ENCODE measurements around the gene GPR173.
A peak's percentile ranks its signal among the peaks of the same experiment; 100 is the strongest.

Gene GPR173

DNA sequence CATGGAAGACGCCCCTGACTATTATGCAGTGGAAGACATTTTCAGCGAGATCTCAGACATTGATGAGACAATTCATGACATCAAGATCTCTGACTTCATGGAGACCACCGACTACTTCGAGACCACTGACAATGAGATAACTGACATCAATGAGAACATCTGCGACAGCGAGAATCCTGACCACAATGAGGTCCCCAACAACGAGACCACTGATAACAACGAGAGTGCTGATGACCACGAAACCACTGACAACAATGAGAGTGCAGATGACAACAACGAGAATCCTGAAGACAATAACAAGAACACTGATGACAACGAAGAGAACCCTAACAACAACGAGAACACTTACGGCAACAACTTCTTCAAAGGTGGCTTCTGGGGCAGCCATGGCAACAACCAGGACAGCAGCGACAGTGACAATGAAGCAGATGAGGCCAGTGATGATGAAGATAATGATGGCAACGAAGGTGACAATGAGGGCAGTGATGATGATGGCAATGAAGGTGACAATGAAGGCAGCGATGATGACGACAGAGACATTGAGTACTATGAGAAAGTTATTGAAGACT is 37.2 kb downstream of the GPR173 start:
- no peak for DNase-seq (ENCODE audit: extremely low spot score)
- ChIA-PET CTCF (no interaction called here), POLR2A (no interaction called here)
- TF ChIP-seq SUZ12 (IDR thresholded peaks at IDR 0.05): no peak
- no peak for TF ChIP-seq BHLHE40 (IDR thresholded peaks at IDR 0.05; ENCODE audit: borderline replicate concordance)
- TF ChIP-seq HDGF (IDR thresholded peaks at IDR 0.05; ENCODE audit: borderline replicate concordance): no peak
- TF ChIP-seq LEF1 (IDR thresholded peaks at IDR 0.05; ENCODE audit: borderline replicate concordance): no peak
- TF ChIP-seq TARDBP (IDR thresholded peaks at IDR 0.05): no peak
- no peak for TF ChIP-seq NFRKB (IDR thresholded peaks at IDR 0.05)
- TF ChIP-seq L3MBTL2 (conservative IDR thresholded peaks at IDR 0.05): no peak
- no peak for TF ChIP-seq FOXM1 (IDR thresholded peaks at IDR 0.05; ENCODE audit: borderline replicate concordance)
- no peak for TF ChIP-seq ELF4 (IDR thresholded peaks at IDR 0.05)

GRCh38 chrX:53086464-53086863 is 37.9 kb downstream of the GPR173 start:
- no peak for TF ChIP-seq NFRKB (IDR thresholded peaks at IDR 0.05)
- no peak for TF ChIP-seq TARDBP (IDR thresholded peaks at IDR 0.05)
- TF ChIP-seq ARNT (IDR thresholded peaks at IDR 0.05): no peak
- TF ChIP-seq HDGF (IDR thresholded peaks at IDR 0.05; ENCODE audit: borderline replicate concordance): no peak
- TF ChIP-seq BHLHE40 (IDR thresholded peaks at IDR 0.05; ENCODE audit: borderline replicate concordance): no peak
- TF ChIP-seq L3MBTL2 (conservative IDR thresholded peaks at IDR 0.05): no peak
- POLR2A ChIA-PET: interaction anchor here (0.7 to 1.5 kb wide), 2 partner anchors 13 to 15 kb away, joined by 3 to 5 read pairs; no protein-coding TSS in a partner anchor
- DNase-seq (ENCODE audit: extremely low spot score): no peak
- CTCF ChIA-PET: no interaction called here

DNA sequence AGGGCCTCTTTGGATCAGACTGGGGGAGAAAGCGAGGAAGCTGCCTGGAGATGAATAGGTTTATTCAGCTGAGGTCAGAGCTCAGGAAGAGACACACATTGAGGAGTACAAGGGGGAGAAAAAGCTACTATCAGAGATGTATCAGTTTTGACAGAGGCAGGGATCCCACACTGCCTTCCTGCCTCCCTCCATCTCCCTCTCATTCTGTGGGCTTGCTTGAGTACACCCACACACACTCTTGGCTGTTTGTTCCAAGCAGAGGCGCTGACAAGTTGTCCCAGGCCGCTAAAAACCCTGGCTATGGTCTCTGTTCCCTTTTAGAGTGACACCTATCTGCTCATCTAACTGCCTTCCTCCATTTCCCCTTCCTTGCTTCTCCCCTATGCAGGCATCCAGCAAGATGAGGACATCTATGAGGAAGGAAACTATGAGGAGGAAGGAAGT is 38.8 kb downstream of the GPR173 start:
- DNase-seq (ENCODE audit: extremely low spot score): no peak
- ChIA-PET CTCF (no interaction called here), POLR2A (interaction anchor here (0.8 to 1.5 kb wide), 2 partner anchors 9 to 16 kb away, joined by 3 to 5 read pairs; no protein-coding TSS in a partner anchor)
- TF ChIP-seq ZNF384 (IDR thresholded peaks at IDR 0.05) (no peak), ARNT (IDR thresholded peaks at IDR 0.05) (no peak), L3MBTL2 (conservative IDR thresholded peaks at IDR 0.05) (no peak), FOXK2 (IDR thresholded peaks at IDR 0.05) (no peak), FOXA1 (IDR thresholded peaks at IDR 0.05) (no peak), NFRKB (IDR thresholded peaks at IDR 0.05) (no peak), FOXM1 (IDR thresholded peaks at IDR 0.05; ENCODE audit: borderline replicate concordance) (no peak), SUZ12 (IDR thresholded peaks at IDR 0.05) (no peak), TARDBP (IDR thresholded peaks at IDR 0.05) (no peak), SP1 (IDR thresholded peaks at IDR 0.05) (no peak)
- TF ChIP-seq, protein P1, sequence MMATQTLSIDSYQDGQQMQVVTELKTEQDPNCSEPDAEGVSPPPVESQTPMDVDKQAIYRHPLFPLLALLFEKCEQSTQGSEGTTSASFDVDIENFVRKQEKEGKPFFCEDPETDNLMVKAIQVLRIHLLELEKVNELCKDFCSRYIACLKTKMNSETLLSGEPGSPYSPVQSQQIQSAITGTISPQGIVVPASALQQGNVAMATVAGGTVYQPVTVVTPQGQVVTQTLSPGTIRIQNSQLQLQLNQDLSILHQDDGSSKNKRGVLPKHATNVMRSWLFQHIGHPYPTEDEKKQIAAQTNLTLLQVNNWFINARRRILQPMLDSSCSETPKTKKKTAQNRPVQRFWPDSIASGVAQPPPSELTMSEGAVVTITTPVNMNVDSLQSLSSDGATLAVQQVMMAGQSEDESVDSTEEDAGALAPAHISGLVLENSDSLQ (IDR thresholded peaks at IDR 0.05): no peak

DNA sequence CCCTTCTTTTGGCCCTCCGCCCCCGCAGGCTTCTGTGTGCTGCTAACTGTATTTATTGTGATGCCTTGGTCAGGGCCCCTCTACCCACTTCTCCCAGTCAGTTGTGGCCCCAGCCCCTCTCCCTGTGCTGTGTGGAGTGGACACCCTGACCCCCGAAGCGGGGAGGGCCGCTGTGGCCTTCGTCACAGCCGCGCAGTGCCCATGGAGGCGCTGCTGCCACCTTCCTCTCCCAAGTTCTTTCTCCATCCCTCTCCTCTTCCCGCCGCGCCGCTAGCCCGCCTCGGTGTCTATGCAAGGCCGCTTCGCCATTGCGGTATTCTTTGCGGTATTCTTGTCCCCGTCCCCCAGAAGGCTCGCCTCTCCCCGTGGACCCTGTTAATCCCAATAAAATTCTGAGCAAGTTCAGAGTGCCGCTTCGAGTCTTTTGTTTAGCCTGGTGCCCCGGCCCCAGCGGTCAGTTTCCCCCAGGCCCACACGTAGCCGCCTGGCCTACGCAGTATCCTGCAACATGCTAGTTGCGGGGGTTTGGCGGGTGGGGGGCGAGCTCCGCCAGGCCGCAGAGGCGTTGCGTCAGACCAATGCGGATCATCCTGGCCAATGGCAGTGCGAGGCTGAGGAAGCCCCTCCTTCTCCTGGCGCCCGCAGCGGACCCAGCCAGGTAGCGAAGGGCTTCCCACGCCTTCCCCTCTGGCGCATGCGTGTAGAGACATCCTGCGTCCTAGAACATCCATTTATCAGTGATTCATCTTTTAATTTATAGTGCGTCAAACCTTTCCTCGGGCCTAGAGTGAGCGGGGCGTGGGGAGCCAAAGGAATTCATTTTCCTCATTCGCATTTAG is 39.8 kb downstream of the GPR173 start:
- CTCF ChIA-PET: interaction anchor here (0.6 kb wide), 1 partner anchor 1601 kb away, joined by 4 read pairs; no protein-coding TSS in a partner anchor
- POLR2A ChIA-PET: no interaction called here

DNA sequence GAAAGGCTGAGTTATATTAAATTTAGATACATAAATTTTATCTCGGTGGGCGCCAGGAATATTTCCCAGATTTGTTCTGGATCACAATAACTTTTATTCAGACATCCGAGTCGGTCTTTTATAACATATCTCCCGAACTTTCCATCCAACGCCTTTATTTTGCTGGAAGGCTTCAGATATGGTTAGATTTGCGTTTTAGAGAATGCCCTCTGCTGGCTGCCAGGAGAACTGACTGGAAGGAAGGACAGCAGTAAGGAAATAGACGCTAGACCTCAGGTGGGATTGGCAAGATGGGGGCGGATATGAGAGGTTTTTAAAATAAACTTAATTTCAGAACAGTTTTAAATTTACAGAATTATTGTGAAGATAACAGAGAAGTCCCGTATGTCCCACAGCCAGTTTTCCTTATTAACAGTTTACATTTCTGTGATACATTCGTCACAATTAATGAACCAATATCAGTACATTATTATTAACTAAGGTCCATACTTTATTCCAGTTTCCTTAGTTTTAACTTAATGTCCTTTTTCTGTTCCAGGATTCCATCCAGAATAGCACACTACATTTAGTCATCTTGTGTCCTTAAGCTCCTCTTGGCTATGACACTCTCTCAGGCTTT is 40.7 kb downstream of the GPR173 start:
- TF ChIP-seq SUZ12 (IDR thresholded peaks at IDR 0.05): no peak
- TF ChIP-seq SP1 (IDR thresholded peaks at IDR 0.05): no peak
- TF ChIP-seq ELF4 (IDR thresholded peaks at IDR 0.05): no peak
- no peak for TF ChIP-seq ZNF384 (IDR thresholded peaks at IDR 0.05)
- TF ChIP-seq TARDBP (IDR thresholded peaks at IDR 0.05): no peak
- TF ChIP-seq, protein P1 (IDR thresholded peaks at IDR 0.05): no peak
- TF ChIP-seq LEF1 (IDR thresholded peaks at IDR 0.05; ENCODE audit: borderline replicate concordance): no peak
- no peak for TF ChIP-seq HDGF (IDR thresholded peaks at IDR 0.05; ENCODE audit: borderline replicate concordance)
- no peak for TF ChIP-seq NFRKB (IDR thresholded peaks at IDR 0.05)
- no peak for TF ChIP-seq FOXM1 (IDR thresholded peaks at IDR 0.05; ENCODE audit: borderline replicate concordance)
- no peak for TF ChIP-seq FOXA1 (IDR thresholded peaks at IDR 0.05)
- TF ChIP-seq FOXK2 (IDR thresholded peaks at IDR 0.05): no peak
- no peak for TF ChIP-seq CTBP1 (IDR thresholded peaks at IDR 0.05; ENCODE audit: borderline replicate concordance)
- no peak for TF ChIP-seq ARNT (IDR thresholded peaks at IDR 0.05)
- ChIA-PET POLR2A (no interaction called here), CTCF (interaction anchor here (1.8 kb wide), 1 partner anchor 17 kb away, joined by 5 read pairs; no protein-coding TSS in a partner anchor)
- peak; percentile 57 for DNase-seq (ENCODE audit: extremely low spot score)

More for the DNA sequence above, 39.8 kb downstream of the GPR173 start:
- no peak for TF ChIP-seq FOXA1 (IDR thresholded peaks at IDR 0.05)
- no peak for TF ChIP-seq FOXM1 (IDR thresholded peaks at IDR 0.05; ENCODE audit: borderline replicate concordance)
- TF ChIP-seq TARDBP (IDR thresholded peaks at IDR 0.05): no peak
- no peak for TF ChIP-seq L3MBTL2 (conservative IDR thresholded peaks at IDR 0.05)
- TF ChIP-seq LEF1 (IDR thresholded peaks at IDR 0.05; ENCODE audit: borderline replicate concordance): no peak
- no peak for TF ChIP-seq FOXK2 (IDR thresholded peaks at IDR 0.05)
- no peak for TF ChIP-seq ARNT (IDR thresholded peaks at IDR 0.05)
- DNase-seq (ENCODE audit: extremely low spot score): no peak

- DNase-seq (ENCODE audit: extremely low spot score): no peak
- ChIA-PET POLR2A (no interaction called here), CTCF (interaction anchor here (1.8 kb wide), 1 partner anchor 17 kb away, joined by 5 read pairs; no protein-coding TSS in a partner anchor)
- TF ChIP-seq TARDBP (IDR thresholded peaks at IDR 0.05) (no peak), SUZ12 (IDR thresholded peaks at IDR 0.05) (no peak), L3MBTL2 (conservative IDR thresholded peaks at IDR 0.05) (no peak), HDGF (IDR thresholded peaks at IDR 0.05; ENCODE audit: borderline replicate concordance) (no peak), ELF4 (IDR thresholded peaks at IDR 0.05) (no peak), BHLHE40 (IDR thresholded peaks at IDR 0.05; ENCODE audit: borderline replicate concordance) (no peak), LEF1 (IDR thresholded peaks at IDR 0.05; ENCODE audit: borderline replicate concordance) (no peak), FOXM1 (IDR thresholded peaks at IDR 0.05; ENCODE audit: borderline replicate concordance) (no peak)
- TF ChIP-seq, protein P1 (IDR thresholded peaks at IDR 0.05): no peak
Observed at GRCh38 chrX:53089925-53090324, 41.3 kb downstream of the GPR173 start.
